HEK293 (cell line): ENCODE data around the gene TSPEAR.

Experiments
- HOXA7 ChIP-seq: sonication (generic); formaldehyde crosslinking; IDR thresholded peaks from 2 replicates; pipeline ENCODE4 v1.8.1; 2022; ENCODE audit warnings: missing genetic modification reagents, borderline replicate concordance
- SETDB1 ChIP-seq: IDR thresholded peaks from one replicate; pipeline ENCODE4 v1.6.1; 2017; ENCODE audit warnings: mild to moderate bottlenecking, low read length, moderate library complexity, mixed read lengths; ENCODE audit not compliant: insufficient read length
- ZNF223 ChIP-seq: fragments of 450-650 bp; formaldehyde crosslinking; IDR thresholded peaks from 2 replicates; pipeline ENCODE4 v1.5.1; 2016; ENCODE audit warnings: missing biosample characterization, missing genetic modification characterization
- ZNF274 ChIP-seq, 2 experiments: fragments of 200-500 bp in 1 of 2; fragments of 450-650 bp in 1 of 2; sonication (Bioruptor generic) in 1 of 2; formaldehyde crosslinking in 1 of 2; IDR thresholded peaks; 2 replicates each; pipeline versions ENCODE4 v1.5.1 to v1.6.1; 2014 to 2016; ENCODE audit warnings: borderline replicate concordance in 1 of 2, inconsistent platforms in 1 of 2, low read length in 1 of 2, missing biosample characterization in 1 of 2, missing genetic modification characterization in 1 of 2
- ZNF292 ChIP-seq: fragments of 450-650 bp; formaldehyde crosslinking; IDR thresholded peaks from 2 replicates; pipeline ENCODE4 v1.5.1; 2016; ENCODE audit warnings: low read depth, missing biosample characterization, missing genetic modification characterization, borderline replicate concordance
- ZNF391 ChIP-seq: fragments of 450-650 bp; formaldehyde crosslinking; IDR thresholded peaks from 2 replicates; pipeline ENCODE4 v1.5.1; 2016; ENCODE audit warnings: low read depth, missing biosample characterization, missing genetic modification characterization, borderline replicate concordance
- ZNF664 ChIP-seq: fragments of 450-650 bp; formaldehyde crosslinking; IDR thresholded peaks from 2 replicates; pipeline ENCODE4 v1.5.1; 2016; ENCODE audit warnings: missing biosample characterization, missing genetic modification characterization
- TF ChIP-seq, protein P1 (sequence below): fragments of 450-650 bp; formaldehyde crosslinking; IDR thresholded peaks from 2 replicates; pipeline ENCODE4 v1.5.1; 2016; ENCODE audit warnings: missing biosample characterization, missing genetic modification characterization
- TF ChIP-seq, protein P2 (sequence below): fragments of 450-650 bp; formaldehyde crosslinking; IDR thresholded peaks from 2 replicates; pipeline ENCODE4 v1.5.1; 2016; ENCODE audit warnings: missing biosample characterization, missing genetic modification characterization
- TF ChIP-seq, protein P3 (sequence below): fragments of 450-650 bp; formaldehyde crosslinking; IDR thresholded peaks from 2 replicates; pipeline ENCODE4 v1.5.1; 2016; ENCODE audit warnings: missing biosample characterization, missing genetic modification characterization

DNA sequence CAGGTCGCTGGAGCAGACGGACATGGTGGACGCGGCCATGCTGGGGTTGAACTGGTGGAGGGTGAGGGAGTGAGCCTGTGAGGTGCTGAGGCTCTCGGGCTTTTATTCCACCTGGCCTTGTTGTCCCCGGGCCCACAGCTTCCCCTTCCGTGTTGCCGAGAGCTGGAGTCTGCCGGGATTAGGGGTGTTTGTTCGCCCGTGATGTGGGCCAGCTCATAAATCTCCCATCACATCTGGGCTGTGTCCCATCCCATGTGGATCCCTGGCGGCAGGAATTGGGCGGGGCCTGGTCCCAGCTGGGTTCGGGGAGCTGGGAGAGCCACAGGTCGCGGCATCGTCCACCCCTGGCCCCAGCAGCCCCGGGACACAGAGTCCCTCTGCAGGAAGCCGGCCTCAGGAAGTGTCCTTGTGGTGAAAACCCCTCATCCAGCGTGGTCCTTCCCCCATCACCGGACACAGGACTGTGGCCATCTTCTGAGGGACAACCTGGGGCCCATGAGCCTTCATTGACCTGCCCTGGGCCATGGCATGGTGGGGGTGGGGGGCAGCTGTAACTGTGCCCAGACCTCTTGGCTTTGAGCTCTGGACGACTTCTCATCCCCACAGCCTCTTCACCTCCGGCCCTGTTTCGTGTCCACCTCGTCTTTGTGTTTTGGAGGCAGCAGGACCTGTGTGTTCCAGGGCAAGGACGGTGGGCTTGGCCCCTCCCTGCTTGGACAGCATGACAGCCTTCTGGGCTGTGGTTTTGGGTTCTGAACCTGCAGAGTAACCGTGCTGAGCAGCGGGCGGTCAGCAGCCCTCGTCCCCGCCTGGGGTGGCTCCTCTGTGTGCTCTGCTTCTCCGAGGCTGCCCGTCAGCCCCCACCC is 118.7 kb downstream of the TSPEAR start, which contains the start of gene KRTAP10-6:
- no peak for TF ChIP-seq ZNF391
- no peak for TF ChIP-seq ZNF274 (IDR thresholded peaks at IDR 0.05; ENCODE audit: low read length)
- no peak for TF ChIP-seq ZNF274 (tag by site-specific recombination; IDR thresholded peaks at IDR 0.05; ENCODE audit: borderline replicate concordance)
- TF ChIP-seq, protein P1, sequence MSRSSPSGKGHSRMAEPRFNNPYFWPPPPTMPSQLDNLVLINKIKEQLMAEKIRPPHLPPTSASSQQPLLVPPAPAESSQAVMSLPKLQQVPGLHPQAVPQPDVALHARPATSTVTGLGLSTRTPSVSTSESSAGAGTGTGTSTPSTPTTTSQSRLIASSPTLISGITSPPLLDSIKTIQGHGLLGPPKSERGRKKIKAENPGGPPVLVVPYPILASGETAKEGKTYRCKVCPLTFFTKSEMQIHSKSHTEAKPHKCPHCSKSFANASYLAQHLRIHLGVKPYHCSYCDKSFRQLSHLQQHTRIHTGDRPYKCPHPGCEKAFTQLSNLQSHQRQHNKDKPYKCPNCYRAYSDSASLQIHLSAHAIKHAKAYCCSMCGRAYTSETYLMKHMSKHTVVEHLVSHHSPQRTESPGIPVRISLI (tag by site-specific recombination), result no peak
- no peak for TF ChIP-seq ZNF292
- TF ChIP-seq, protein P2, sequence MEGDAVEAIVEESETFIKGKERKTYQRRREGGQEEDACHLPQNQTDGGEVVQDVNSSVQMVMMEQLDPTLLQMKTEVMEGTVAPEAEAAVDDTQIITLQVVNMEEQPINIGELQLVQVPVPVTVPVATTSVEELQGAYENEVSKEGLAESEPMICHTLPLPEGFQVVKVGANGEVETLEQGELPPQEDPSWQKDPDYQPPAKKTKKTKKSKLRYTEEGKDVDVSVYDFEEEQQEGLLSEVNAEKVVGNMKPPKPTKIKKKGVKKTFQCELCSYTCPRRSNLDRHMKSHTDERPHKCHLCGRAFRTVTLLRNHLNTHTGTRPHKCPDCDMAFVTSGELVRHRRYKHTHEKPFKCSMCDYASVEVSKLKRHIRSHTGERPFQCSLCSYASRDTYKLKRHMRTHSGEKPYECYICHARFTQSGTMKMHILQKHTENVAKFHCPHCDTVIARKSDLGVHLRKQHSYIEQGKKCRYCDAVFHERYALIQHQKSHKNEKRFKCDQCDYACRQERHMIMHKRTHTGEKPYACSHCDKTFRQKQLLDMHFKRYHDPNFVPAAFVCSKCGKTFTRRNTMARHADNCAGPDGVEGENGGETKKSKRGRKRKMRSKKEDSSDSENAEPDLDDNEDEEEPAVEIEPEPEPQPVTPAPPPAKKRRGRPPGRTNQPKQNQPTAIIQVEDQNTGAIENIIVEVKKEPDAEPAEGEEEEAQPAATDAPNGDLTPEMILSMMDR, result no peak
- TF ChIP-seq, protein P3, sequence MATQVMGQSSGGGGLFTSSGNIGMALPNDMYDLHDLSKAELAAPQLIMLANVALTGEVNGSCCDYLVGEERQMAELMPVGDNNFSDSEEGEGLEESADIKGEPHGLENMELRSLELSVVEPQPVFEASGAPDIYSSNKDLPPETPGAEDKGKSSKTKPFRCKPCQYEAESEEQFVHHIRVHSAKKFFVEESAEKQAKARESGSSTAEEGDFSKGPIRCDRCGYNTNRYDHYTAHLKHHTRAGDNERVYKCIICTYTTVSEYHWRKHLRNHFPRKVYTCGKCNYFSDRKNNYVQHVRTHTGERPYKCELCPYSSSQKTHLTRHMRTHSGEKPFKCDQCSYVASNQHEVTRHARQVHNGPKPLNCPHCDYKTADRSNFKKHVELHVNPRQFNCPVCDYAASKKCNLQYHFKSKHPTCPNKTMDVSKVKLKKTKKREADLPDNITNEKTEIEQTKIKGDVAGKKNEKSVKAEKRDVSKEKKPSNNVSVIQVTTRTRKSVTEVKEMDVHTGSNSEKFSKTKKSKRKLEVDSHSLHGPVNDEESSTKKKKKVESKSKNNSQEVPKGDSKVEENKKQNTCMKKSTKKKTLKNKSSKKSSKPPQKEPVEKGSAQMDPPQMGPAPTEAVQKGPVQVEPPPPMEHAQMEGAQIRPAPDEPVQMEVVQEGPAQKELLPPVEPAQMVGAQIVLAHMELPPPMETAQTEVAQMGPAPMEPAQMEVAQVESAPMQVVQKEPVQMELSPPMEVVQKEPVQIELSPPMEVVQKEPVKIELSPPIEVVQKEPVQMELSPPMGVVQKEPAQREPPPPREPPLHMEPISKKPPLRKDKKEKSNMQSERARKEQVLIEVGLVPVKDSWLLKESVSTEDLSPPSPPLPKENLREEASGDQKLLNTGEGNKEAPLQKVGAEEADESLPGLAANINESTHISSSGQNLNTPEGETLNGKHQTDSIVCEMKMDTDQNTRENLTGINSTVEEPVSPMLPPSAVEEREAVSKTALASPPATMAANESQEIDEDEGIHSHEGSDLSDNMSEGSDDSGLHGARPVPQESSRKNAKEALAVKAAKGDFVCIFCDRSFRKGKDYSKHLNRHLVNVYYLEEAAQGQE, result no peak
- no peak for TF ChIP-seq ZNF664
- no peak for TF ChIP-seq ZNF223 (tag by site-specific recombination)
- TF ChIP-seq SETDB1, result no peak
- no peak for TF ChIP-seq HOXA7 (CRISPR knock-in tag)
